HG03139 (cell line): ENCODE measurements around the gene ARRDC4.
"Not testable (repeated sequence)": the region's sequence is repeated elsewhere in the genome, so short reads cannot be mapped to it uniquely, and the experiment has no call there.

ENCODE experiments used
- ATAC-seq: cut with Tn5 transposase; IDR thresholded peaks from one replicate; pipeline ENCODE4 v1.9.1; 2021; ENCODE audit not compliant: unreplicated experiment

The ARRDC4 gene

GRCh38 chr15:97963779-97964178 is 3.3 kb downstream of the ARRDC4 start:
- ATAC-seq = no peak

- ATAC-seq = no peak
Observed at GRCh38 chr15:97966246-97966645, 5.7 kb downstream of the ARRDC4 start.

- ATAC-seq = no peak
Observed at GRCh38 chr15:97966924-97967620, 6.6 kb downstream of the ARRDC4 start.

GRCh38 chr15:97967881-97968280 is 7.4 kb downstream of the ARRDC4 start:
- no peak for ATAC-seq

GRCh38 chr15:97968380-97968779 is 7.9 kb downstream of the ARRDC4 start:
- no peak for ATAC-seq

- ATAC-seq = no peak
Observed at GRCh38 chr15:97972366-97972765, 11.9 kb downstream of the ARRDC4 start.

- ATAC-seq = no peak
Observed at GRCh38 chr15:97976129-97976528, 15.6 kb downstream of the ARRDC4 start.

- ATAC-seq = no peak
Observed at GRCh38 chr15:97976766-97977503, 16.4 kb downstream of the ARRDC4 start.

- no peak for ATAC-seq
Observed at GRCh38 chr15:97977734-97978133, 17.2 kb downstream of the ARRDC4 start.

- no peak for ATAC-seq
Observed at GRCh38 chr15:97978401-97979139, 18.1 kb downstream of the ARRDC4 start.

- no peak for ATAC-seq
Observed at GRCh38 chr15:97979140-97979520, 18.6 kb downstream of the ARRDC4 start.

- ATAC-seq = no peak
Observed at GRCh38 chr15:97981058-97981457, 20.6 kb downstream of the ARRDC4 start.

GRCh38 chr15:97981758-97982157 is 21.3 kb downstream of the ARRDC4 start:
- no peak for ATAC-seq

- ATAC-seq = no peak
Observed at GRCh38 chr15:97984157-97984556, 23.7 kb downstream of the ARRDC4 start.

GRCh38 chr15:97985979-97986378 is 25.5 kb downstream of the ARRDC4 start:
- not testable (repeated sequence) for ATAC-seq

- ATAC-seq = no peak
Observed at GRCh38 chr15:97986781-97987180, 26.3 kb downstream of the ARRDC4 start.

GRCh38 chr15:97989299-97989698 is 28.8 kb downstream of the ARRDC4 start:
- no peak for ATAC-seq

- ATAC-seq = no peak
Observed at GRCh38 chr15:97991972-97992541, 31.6 kb downstream of the ARRDC4 start.

GRCh38 chr15:97992823-97993222 is 32.3 kb downstream of the ARRDC4 start:
- no peak for ATAC-seq

- no peak for ATAC-seq
Observed at GRCh38 chr15:97993310-97993738, 32.8 kb downstream of the ARRDC4 start.

GRCh38 chr15:97994236-97994635 is 33.7 kb downstream of the ARRDC4 start:
- no peak for ATAC-seq
